ENCODE results near the gene WASHC4.

WASHC4 gene

DNA sequence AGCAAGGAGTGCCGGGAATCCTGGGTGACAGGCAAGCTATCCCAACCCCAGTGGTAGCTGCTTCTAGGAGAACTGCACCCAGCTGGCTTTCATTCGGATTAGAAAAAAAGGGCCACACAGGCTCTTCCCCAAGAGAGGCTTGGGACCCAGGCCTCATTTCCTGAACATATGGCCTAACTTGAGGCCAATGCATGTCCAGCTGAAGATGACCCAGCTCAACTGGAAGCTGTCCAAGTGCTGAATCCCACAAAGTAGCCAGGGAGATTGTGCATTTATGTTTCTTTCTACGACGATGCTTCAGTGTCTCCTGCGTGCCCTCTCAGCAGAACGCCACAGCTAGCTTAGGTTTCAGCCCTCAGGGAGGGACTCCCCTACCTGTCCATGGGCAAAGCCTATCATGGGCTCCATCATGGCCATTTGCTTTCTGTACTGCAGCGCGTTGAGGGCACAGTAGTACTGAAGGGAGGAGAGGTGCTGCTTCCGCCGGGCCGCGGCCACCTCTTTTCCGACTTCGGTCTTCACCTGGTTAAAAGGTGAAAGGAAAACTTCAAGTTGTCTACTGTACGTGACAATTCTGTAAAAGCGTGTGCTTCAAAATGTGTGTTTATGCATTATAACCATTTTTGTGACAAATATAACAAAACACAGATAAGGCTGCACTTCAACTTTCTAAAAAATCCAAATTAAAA, 99.3 kb downstream of the WASHC4 start:
- no peak for DNase-seq (ENCODE audit: low spot score)
- TF ChIP-seq, protein P1, sequence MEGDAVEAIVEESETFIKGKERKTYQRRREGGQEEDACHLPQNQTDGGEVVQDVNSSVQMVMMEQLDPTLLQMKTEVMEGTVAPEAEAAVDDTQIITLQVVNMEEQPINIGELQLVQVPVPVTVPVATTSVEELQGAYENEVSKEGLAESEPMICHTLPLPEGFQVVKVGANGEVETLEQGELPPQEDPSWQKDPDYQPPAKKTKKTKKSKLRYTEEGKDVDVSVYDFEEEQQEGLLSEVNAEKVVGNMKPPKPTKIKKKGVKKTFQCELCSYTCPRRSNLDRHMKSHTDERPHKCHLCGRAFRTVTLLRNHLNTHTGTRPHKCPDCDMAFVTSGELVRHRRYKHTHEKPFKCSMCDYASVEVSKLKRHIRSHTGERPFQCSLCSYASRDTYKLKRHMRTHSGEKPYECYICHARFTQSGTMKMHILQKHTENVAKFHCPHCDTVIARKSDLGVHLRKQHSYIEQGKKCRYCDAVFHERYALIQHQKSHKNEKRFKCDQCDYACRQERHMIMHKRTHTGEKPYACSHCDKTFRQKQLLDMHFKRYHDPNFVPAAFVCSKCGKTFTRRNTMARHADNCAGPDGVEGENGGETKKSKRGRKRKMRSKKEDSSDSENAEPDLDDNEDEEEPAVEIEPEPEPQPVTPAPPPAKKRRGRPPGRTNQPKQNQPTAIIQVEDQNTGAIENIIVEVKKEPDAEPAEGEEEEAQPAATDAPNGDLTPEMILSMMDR (IDR thresholded peaks at IDR 0.05; ENCODE audit: borderline replicate concordance, control extremely low read depth, extremely low read depth, insufficient read depth, missing control alignments), result no peak
- in situ Hi-C loops (cut with MboI; ENCODE audit: low sequenced_read_pairs, unreplicated experiment), result no loop called here

DNA sequence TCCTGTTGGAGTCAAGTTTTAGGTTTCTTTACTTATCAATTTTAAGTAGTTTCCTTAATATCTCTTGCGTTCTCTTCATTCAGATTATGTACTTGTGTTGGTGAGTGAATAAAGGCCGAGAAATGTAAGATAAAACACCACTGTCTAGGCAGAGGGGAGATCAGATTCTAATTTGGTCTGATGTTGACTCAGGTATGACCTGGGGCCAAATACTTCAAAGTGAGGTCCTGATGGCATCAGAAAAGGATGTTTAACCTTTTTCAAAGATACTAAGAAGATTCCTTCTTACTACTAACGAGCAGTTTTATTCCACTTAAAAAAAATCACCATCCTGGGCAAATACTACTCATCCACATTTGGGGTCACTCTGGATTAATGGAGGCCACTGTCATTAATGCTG, 101.6 kb downstream of the WASHC4 start:
- in situ Hi-C loops (cut with MboI; ENCODE audit: low sequenced_read_pairs, unreplicated experiment), result no loop called here
- TF ChIP-seq, protein P1 (IDR thresholded peaks at IDR 0.05; ENCODE audit: borderline replicate concordance, control extremely low read depth, extremely low read depth, insufficient read depth, missing control alignments), result no peak
- no peak for DNase-seq (ENCODE audit: low spot score)

DNA sequence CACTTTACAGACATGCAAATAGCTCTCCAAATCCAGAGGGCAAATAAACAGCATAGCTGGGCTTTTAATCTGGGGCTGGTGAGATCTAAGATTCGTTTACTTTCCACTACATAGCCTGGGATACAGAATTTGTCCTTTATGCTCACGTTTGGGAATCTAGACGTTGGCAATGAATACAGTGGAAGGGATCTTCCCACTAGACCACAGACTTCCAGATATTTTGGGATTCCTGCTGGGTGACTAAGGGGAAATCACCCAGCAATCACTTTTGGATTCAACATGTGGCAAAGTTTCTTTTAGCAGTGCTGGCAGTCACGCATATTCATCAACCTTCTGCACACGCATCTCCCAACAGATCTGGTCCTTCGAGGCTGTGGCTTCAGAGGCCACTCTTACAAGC, 104.9 kb downstream of the WASHC4 start:
- no peak for DNase-seq (ENCODE audit: low spot score)
- TF ChIP-seq, protein P1 (IDR thresholded peaks at IDR 0.05; ENCODE audit: borderline replicate concordance, control extremely low read depth, extremely low read depth, insufficient read depth, missing control alignments), result no peak
- in situ Hi-C loops (cut with MboI; ENCODE audit: low sequenced_read_pairs, unreplicated experiment), result no loop called here

DNA sequence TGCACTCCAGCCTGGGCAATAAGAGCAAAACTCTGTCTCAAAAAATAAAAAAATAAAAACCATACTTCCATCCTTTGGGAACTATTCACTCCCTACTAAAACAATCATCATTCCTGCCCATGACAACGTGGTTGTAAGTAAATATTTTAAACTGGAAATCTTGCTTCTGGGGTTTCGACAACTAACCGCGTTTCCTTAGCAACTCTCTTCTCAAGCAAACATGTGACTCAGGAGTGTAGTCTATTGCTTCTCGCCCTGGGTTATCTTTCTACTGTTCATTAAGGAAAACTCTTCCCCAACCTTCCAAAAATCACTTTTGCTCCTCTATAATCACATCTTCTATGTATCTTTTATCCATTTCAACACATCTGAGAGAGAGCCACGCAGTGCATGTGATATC, 106.6 kb downstream of the WASHC4 start:
- in situ Hi-C loops (cut with MboI; ENCODE audit: low sequenced_read_pairs, unreplicated experiment), result no loop called here
- no peak for DNase-seq (ENCODE audit: low spot score)
- TF ChIP-seq, protein P1 (IDR thresholded peaks at IDR 0.05; ENCODE audit: borderline replicate concordance, control extremely low read depth, extremely low read depth, insufficient read depth, missing control alignments), result no peak

- in situ Hi-C loops (cut with MboI; ENCODE audit: low sequenced_read_pairs, unreplicated experiment), result no loop called here
- TF ChIP-seq, protein P1 (IDR thresholded peaks at IDR 0.05; ENCODE audit: borderline replicate concordance, control extremely low read depth, extremely low read depth, insufficient read depth, missing control alignments), result no peak
- no peak for DNase-seq (ENCODE audit: low spot score)
Observed at GRCh38 chr12:105214670-105215375, 107.3 kb downstream of the WASHC4 start.

DNA sequence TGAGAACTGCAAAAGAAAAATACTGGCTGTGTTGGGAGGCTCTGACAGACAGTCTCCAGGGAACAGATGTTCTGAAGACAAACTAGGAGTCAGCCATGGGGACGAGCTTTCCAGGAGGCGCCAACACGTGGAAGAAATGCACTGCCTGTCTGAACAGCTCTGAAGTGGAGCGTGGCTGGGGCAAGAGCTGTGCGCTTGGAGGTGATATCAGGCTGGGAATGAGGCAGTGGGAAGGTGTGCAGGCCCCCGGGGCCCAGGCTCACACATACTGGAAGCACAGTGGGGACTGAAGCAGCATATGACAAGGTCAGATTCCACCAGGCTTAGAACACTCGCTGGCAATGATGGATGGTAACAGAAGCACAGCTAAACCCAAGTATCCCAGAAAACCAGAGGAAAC, 110.9 kb downstream of the WASHC4 start:
- no peak for DNase-seq (ENCODE audit: low spot score)
- TF ChIP-seq, protein P1 (IDR thresholded peaks at IDR 0.05; ENCODE audit: borderline replicate concordance, control extremely low read depth, extremely low read depth, insufficient read depth, missing control alignments), result no peak
- in situ Hi-C loops (cut with MboI; ENCODE audit: low sequenced_read_pairs, unreplicated experiment), result no loop called here
